GM21515 (cell line): ENCODE data around the gene TEKT3.

Experiments used
- ATAC-seq: cut with Tn5 transposase; IDR thresholded peaks from one replicate; pipeline ENCODE4 v1.9.1; 2021; ENCODE audit not compliant: unreplicated experiment

The TEKT3 gene

DNA sequence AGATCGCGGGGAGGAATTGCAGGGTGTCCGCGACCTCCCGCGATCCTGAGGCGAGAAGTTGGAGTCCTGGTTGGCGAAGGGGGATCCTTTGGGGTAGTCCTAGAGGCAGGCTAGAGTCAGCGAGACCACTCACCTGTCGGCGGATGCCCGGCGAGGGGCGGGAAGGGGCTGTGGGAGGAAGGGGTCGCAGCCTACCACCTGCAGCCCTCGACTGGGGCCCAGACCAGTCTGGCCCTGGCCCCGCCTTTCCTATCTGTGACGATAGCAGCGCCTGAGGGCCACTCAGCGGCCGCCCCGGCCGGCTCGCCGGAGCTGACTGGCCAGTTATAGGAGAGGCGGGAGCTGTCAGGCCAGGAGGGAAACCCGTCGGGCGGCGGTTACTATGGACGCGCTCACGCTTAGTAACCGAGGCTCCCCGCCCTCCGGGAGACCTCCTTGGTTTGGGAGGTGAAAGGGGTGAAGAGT lies at the start of gene TEKT3:
Gene TEKT3 (minus strand): TSS at position 213 of the 465 bp plus-strand sequence. CDS start 10,012 bp downstream, outside the sequence.
- no peak for ATAC-seq

DNA sequence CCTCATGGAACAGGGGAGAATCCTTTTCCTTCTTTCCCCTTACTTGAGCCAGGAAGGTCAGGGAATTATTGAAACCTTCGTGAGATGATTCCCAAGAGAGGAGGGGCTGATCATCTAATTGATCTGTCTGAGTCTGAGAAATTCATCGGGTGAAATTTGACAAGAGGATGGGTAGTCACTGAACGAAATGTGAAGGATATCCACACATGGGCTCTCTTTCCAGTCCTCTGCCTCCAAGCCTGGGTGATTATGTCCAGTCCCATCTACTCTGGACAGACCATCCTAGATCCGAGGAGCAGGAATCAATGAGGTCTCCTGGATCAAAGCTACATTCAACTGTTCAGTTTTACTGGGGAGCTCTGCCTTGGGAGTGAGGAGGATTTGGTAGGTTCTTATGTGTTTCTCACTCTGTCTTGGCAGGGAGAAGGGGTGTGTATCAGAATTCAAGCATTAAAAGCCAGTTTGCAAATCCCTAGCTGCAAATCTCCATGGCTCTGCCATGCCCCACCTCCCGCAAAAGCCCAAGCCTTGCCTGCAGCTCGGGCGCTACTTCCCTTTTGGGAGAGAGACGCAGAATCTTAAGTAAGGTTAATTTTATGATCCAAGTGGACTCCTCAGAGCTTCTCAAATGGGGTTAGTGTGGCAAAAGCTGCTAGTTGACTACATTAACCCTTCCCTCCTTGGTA lies 47.1 kb upstream of the TEKT3 start:
- ATAC-seq = no peak

DNA sequence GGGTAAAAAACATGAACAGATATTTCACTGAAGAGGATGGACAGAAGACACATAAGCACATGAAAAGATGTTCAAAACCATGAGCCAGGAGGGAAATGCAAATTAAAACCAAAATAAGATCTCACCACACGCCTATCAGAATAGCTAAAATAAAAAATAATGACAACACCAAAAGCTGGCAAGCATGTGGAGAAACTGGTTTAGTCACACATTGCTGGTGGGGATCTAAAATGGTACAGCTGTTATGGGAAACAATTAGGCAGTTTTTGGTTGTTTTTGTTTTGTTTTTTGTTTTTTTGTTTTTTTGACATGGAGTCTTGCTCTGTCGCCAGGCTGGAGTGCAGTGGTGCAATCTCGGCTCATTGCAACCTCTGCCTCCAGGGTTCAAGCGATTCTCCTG lies 44.7 kb upstream of the TEKT3 start:
- no peak for ATAC-seq

DNA sequence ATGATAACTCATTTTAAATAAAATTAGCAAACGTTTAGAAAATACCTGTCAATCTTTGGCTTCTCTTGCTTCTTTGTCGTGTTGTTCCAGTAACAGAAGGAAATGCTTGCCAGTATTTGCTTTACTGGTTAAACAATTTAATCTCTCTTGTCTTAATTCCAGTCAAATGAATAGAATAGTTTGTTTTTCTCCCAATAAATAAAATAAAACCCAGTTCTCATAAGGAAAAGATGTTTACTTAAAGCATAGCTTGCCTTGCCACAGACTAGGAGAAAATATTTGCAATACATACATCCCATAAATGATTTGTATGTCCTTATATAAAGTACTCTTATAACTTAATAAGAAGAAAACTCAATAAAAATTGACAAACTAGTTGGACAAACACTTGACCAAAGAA lies 43.9 kb upstream of the TEKT3 start:
- ATAC-seq = no peak

DNA sequence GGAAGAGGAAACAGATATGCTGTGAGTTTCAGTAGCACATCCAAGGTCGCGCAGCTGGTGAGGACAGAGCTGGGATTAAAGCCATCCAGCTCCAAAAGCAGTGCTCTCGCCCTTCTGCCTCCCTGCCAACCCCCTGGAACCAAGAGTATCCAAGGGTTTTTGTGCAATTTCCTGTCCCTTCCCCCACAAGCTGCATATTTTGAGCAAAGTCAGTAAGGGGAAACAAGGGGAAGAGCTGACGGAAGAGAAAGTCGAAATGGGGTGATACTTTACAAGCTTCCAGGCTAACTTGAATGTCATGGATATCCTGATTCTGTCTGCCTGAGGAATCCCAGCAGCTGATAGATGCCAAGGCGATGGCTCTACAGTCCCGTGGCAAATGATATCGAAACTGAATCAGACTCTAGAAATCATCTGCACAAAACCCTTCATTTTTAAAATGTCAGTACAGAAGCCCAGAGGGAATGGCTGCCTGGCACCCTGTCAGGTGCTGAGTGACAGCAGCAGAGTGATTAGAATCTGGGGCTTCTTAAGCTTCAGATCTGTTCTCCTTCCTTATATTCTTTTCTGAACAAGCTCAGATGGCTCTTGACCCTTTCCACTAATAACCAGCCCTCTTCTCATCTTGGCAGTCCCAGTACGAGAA lies 42.9 kb upstream of the TEKT3 start:
- ATAC-seq = no peak

DNA sequence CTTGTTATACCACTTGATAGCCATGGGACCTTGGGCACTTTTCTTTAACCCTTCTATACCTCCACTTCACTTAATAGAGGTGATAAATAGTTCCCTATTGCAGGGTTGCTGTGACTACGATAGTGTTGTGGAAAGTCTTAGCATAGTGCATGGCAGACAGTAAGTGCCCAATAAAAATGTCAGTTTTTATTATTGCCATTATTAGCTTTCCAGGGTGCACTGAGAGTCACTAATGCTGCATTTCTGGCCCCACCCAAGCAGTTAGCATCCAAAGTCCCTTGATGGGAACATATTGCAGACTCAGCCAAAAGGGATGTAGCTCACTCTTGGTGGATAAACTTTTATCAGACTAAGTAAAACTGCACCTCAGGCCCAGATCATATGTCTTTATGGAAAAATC lies 41.5 kb upstream of the TEKT3 start:
- no peak for ATAC-seq

DNA sequence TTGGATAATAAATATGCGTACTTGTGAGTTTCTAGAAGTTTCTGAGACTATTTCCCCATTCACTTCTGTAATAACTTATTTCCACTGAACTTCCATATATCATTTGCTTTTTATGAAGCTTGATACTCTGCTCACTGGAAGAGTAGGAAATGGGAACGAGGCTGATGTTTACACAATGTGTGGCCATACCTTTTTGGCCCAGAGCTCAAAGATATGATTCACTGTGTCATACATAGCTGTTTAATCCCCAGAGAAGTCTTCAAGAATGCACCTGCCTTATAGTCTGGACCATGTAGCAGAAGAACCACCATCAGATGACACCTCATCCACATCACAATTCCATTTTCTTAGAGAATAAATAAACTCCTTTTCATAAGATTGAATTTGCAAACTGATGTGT lies 40.3 kb upstream of the TEKT3 start:
- ATAC-seq = no peak

DNA sequence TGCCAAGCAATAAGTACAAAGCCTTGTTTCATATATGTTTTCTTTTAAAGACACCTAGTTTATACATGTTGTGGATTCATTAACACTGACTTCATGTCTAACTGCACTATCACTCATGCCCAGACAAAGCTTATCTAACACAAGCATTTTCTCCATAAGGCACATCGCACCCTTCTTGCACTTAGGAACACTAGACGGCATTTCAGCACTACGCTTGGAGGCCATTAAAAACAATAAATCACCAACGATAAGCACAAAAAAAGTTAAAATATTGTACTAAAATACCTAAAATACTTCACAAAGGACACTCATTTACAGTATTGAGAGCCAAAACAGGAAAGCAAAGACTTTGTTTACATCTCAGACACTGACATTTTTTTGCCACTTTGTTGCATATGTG lies 39.0 kb upstream of the TEKT3 start:
- no peak for ATAC-seq

DNA sequence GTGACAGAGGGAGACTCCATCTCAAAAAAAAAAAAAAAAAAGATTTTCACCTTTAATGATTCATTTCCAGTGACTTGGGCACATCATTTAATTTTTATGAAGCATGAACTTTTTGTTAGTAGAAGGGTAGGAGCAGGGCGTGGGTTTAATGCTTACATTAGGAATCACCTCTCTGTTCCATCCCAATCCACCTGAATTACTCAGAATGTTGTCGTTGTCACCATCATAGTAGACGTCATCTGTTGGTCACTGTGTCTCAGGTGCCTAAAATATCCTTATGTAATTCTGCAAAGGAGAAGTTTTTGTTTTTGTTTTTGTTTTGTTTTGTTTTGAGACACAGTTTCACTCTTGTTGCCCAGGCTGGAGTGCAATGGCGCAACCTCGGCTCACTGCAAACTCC lies 38.3 kb upstream of the TEKT3 start:
- no peak for ATAC-seq

DNA sequence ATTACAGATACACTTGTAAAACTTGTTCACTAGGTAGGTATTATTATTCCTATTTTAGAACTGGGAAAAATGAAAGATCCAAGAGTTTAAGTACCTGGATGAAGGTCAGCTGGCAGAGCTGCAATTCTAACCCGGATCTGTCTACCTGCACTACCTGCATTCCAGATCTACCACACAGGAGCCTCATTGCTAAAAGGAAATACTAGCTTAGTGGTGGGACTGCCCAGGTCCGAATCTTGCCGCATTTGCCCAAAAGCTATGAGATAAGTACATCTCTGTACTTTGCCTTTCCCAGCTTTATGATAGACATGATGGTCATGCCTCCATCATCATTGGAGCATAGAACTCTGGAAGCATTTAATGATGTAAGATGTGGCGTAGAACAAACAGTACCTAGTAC lies 36.8 kb upstream of the TEKT3 start:
- no peak for ATAC-seq

DNA sequence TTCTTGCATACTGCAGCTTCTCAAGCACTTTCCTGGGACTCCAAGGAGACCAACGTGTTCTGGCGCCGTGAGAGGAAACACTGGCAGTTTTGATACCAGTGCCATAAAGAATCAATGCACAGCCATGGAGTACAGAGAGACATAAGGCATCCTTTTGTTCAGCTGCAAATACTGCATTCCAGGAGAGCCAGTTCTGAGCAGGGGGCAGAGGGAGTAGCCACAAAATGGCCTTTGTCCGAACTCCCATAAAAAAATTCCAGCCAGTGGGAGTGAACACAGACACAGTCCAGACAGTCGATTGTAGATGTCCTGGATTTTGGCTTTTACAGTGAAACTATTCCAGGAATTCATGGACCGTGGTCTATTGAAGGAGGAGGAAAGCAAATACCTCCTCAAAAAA lies 36.2 kb upstream of the TEKT3 start:
- no peak for ATAC-seq

DNA sequence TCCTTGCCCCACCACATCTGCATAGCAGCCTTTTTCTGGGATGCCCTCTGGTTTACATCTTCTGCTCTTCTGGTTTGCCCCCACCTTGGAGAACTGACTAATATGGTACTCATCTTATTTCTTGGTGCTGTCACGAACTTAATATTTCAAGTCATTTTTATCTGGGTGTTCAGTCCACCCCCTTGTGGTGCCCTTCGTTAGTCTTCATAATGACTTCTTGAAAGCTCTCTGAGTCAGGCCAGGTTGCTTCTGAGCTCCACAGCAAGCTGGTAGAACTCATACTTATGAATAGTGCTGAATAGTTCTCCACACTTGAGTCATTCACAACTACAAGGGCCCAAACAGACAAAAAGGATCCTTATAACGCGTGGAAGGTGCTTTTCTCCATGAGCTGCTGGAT lies 35.8 kb upstream of the TEKT3 start:
- ATAC-seq = no peak

DNA sequence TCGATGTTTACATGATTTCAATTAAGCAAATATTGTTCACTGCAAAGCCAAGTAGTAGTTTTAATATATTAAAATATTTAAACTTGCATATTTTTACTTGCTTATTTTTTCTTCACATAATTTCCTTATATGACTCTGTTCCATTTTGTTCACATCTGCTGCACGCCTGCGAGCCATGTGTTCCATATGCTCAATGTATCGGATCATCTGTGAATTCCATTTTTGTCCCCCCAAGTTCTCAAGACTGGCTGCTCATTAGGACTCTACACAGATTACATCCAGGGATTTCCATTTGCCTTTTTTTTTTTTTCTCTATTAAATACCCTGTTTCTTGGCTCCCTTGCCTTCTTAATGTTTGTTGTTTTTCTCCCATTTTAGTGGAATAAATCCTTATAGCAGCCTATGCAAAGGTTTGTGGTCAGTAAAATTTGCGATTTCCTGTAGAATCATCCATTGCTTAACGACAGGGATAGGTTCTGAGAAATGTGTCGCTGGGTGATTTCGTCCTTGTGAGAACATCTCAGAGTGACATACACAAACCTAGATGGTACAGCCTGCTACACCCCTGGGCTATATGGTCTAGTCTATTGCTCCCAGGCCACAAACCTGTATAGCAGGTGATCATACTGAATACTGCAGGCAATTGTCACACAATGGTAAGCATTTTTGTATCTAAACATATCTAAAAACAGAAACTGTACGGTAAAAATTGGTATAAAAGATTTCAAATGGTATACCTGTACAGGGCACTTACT lies 30.2 kb upstream of the TEKT3 start:
- ATAC-seq = no peak

DNA sequence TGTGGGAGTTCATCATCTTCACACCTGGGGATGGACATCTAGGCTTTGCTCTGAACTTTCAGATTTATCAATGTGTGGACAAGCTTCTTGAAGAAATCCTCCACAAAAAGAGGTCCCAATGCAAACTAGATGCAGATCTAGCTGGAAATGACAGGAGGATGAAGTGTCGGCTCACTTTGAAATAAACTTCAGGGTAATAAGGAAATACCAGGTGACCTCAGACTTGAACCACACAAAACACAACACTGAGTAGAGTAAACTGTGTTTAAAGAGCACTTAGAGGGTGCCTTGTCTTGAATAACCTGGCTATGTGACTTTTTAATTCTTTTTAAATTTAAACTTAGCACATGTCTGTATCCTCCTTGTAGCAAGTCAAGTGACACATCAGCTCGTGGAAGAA lies 27.2 kb upstream of the TEKT3 start:
- no peak for ATAC-seq

DNA sequence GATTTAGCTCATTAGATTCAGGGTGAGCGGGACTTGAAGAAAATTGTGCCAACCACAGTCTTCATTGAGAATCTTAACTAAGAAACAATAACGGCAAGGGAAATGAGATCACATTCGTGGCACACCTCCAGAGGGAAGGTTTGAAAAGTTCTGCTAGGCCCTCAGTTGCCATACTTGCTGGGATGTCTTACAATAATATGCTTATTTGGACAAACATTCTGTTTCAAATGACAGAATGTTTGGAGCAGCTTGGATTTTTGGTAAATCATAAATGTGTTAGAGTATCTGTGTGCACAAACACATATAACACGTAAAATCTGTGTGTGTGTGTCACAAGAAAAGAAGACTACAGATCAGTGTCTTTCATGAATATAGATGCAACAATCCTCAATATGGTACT lies 24.6 kb upstream of the TEKT3 start:
- ATAC-seq = no peak

DNA sequence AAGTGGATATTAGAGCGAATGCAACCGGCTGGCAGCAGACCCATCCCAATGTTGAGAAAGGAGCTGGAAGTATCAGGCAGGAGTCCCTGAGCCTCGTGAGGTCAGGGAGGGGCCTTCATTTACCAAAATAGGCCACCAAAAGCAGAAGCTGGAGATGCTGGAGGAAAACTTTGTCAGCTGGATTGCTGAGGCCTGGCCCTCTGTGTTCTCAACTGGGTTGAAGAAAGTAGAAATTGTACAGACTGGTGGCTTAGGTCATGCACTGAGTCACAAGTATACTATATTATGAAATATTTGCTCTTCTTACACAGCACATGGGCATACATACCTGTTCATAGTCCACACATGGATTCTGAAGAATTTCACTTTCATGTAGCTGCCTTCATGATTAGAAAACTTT lies 23.2 kb upstream of the TEKT3 start:
- ATAC-seq = no peak

DNA sequence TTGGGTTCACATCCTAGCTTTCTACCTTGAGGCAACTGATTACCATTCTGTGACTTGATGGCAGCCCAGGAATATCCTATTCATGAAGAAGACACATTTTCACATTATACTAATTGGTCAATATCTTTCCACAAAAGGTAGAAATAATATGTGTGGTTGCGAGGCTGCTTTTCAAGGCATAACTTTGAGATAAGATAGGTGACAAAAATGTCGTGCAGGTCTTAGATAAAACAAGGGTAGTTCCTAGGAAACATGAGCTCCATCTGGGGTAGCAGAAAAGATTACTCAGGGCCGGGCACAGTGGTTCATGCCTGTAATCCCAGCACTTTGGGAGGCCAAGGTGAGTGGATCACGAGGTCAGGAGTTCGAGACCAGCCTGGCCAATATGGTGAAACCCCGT lies 22.3 kb upstream of the TEKT3 start:
- ATAC-seq = no peak

DNA sequence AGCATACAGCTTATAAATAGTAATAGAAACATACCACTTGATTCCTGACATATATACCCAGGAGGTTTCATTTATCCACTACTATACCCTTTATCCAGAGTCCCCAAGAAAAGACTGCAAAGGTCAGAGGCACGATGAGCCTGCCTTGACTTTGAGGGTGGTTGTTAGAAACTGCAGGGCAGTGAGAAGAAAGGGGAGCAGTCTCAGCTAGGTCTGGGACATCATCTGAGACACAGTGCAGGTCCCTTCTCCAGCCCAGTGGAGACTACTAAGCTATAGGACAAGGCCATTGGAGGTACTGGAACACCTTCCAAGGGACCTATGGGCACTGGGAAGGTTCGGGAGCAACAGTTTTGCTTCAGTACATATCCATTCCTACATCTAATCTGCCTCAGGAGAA lies 20.2 kb upstream of the TEKT3 start:
- no peak for ATAC-seq

DNA sequence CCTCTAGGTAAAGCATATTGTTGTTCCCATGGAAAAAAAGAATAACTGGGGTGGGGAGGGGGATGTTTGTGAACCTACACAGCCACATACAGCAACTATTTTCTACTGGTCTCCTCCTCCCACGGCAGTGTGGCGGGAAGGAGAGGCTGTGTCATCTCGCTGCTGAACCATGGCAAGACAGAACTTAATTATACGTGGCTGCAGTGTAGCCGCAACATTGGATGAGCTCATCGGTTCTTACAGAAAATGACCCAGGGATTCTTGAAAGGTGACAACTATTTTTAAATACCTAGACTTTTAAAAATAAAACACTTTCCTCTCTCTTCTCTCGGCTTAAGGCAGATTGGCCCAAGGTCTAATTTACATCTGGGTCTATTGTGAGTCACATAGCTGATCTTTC lies 19.8 kb upstream of the TEKT3 start:
- ATAC-seq = no peak

DNA sequence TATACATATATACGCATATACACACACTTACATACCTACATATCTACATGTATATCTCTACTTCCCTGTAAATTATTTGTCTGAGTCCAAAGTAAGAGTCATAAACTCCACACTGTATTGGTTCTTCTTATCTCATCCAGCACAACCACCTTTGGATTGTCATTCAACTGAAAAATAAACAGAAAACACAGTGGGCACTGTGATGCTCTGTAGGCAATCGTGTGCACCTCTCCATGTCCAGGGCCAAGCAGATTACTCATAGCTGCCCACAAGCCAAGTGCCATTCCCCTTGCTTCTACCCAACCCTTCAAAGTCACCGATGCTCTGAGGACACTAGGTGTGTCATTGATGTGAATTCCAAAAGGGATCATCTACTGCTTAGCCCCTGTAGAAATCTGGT lies 12.9 kb upstream of the TEKT3 start:
- no peak for ATAC-seq

DNA sequence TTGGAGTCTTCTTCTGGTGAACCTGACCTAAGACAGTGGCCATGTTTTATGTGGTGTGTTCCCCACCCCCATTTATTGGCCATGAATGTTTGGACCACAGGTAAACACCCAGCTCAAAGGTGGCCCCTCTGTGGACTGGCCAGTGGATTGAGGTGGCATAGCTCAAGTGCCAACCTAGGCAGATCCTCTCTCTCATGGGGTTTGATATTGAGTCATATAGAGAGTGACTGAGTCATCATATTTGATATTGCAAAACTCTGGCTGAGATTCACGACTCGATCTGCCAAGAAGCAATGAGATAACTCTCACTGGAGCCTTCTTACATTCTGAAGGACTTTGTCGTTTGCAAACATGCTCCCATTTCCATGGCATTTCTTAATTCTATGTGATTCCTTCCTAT lies 10.5 kb upstream of the TEKT3 start:
- ATAC-seq = no peak

DNA sequence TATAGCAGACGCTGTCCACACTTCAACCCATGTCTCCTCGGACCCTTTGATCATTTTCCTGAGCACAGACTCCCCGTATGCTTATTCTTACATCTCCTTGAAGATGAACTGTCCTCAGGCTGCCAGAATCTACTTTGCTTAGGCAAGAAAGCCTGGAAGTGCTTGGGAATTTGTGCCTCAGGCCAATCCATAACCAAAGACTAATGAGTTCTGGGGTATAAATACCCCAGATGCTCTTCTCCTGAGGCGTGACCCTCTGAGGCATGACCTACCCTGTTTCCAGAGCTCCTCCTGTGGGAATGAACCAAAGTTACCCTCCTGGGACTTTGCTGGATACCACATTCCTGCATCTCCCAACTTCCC lies 10.1 kb upstream of the TEKT3 start:
- ATAC-seq = no peak
